ENCODE measurements around the gene EYS.

DNA sequence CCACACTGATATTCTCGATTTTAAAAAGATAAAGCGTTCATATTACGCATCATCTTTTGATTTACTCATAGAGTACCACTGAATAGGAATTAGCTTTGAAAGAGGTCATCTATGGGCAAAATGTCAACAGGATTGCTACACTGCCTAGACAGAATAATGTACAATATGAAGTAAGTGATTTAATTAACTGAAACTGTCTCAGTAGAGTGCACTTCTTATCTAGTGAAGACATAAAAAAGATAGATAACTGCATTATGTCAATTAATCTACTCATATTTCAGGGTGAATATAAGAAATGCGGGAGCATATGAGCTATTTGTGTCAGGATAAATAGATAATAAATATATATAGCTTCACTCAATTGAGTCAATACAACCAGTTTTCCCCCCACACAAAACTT lies 723.9 kb downstream of the EYS start:
- TF ChIP-seq SMC3 (conservative IDR thresholded peaks at IDR 0.05; ENCODE audit: insufficient read depth, low read depth, low read length) (no peak), MXI1 (IDR thresholded peaks at IDR 0.05; ENCODE audit: low read depth, low read length) (no peak)
